MM.1S (cell line): ENCODE measurements around the gene ZNF283.

Experiments used
- EZH2phosphoT487 ChIP-seq: fragments of 300-600 bp; sonication (generic); IDR thresholded peaks from 2 replicates; pipeline ENCODE4 v1.6.1; 2018; ENCODE audit warnings: antibody characterized with exemption, low read length
- TF ChIP-seq, protein P1 (sequence below): fragments of 300-600 bp; sonication (generic); IDR thresholded peaks from 2 replicates; pipeline ENCODE4 v1.5.1; 2016; ENCODE audit warnings: antibody characterized with exemption, low read length, mixed read lengths

DNA sequence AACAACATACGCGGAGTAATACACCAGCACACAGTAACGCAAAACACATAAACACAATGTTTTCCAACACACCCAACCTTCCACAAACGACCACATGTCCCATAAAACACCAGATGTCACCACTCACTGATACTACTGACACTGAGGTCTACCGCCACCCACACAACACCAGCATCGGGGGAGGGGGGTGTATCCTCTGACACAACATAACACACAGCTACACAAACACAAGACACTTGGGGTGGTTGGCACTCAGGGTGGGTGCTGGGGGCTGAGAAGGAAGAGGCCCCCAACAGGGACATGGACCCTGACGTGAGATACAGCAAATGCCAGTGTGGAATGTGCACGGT lies 44.8 kb upstream of the ZNF283 start:
- TF ChIP-seq, protein P1, sequence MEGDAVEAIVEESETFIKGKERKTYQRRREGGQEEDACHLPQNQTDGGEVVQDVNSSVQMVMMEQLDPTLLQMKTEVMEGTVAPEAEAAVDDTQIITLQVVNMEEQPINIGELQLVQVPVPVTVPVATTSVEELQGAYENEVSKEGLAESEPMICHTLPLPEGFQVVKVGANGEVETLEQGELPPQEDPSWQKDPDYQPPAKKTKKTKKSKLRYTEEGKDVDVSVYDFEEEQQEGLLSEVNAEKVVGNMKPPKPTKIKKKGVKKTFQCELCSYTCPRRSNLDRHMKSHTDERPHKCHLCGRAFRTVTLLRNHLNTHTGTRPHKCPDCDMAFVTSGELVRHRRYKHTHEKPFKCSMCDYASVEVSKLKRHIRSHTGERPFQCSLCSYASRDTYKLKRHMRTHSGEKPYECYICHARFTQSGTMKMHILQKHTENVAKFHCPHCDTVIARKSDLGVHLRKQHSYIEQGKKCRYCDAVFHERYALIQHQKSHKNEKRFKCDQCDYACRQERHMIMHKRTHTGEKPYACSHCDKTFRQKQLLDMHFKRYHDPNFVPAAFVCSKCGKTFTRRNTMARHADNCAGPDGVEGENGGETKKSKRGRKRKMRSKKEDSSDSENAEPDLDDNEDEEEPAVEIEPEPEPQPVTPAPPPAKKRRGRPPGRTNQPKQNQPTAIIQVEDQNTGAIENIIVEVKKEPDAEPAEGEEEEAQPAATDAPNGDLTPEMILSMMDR: no peak
- no peak for TF ChIP-seq EZH2phosphoT487
